Mesenchymal stem cell (in vitro differentiated cells and primary cell): Measurements from ENCODE around the gene DAG1.

Experiments
- DNase-seq: peaks from one replicate; pipeline ENCODE4 v3.0.0-alpha.2; 2013
- H2AFZ ChIP-seq: one replicate; pipeline ENCODE4 v1.6.1; 2013; ENCODE audit warnings: low read depth, mild to moderate bottlenecking, control low read depth, inconsistent platforms, low read length, moderate library complexity
- H2AK5ac ChIP-seq: 2 replicates; pipeline ENCODE4 v1.6.1; 2013; ENCODE audit warnings: low read length, moderate library complexity, mild to moderate bottlenecking, inconsistent platforms; ENCODE audit not compliant: severe bottlenecking
- H2BK120ac ChIP-seq: one replicate; pipeline ENCODE4 v1.6.1; 2013; ENCODE audit warnings: low read depth, mild to moderate bottlenecking, inconsistent platforms, low read length, moderate library complexity
- H2BK12ac ChIP-seq, 2 experiments: one replicate each; pipeline ENCODE4 v1.6.1; 2013; ENCODE audit warnings: inconsistent platforms in 2 of 2, low read length in 2 of 2, mild to moderate bottlenecking in 2 of 2, moderate library complexity in 2 of 2, control low read depth in 1 of 2
- H2BK15ac ChIP-seq: one replicate; pipeline ENCODE4 v1.6.1; 2013; ENCODE audit warnings: mild to moderate bottlenecking, low read depth, inconsistent platforms; ENCODE audit not compliant: poor library complexity, severe bottlenecking
- H2BK5ac ChIP-seq: 2 replicates; pipeline ENCODE4 v1.6.1; 2013; ENCODE audit warnings: low read depth, mild to moderate bottlenecking, low read length, control low read depth, inconsistent platforms; ENCODE audit not compliant: poor library complexity, severe bottlenecking
- H3K14ac ChIP-seq, 2 experiments: one replicate each; pipeline ENCODE4 v1.6.1; 2013; ENCODE audit warnings: inconsistent platforms in 2 of 2, low read length in 2 of 2, control low read depth in 1 of 2, mild to moderate bottlenecking in 1 of 2, moderate library complexity in 1 of 2
- H3K18ac ChIP-seq, 2 experiments: one replicate each; pipeline ENCODE4 v1.6.1; 2013; ENCODE audit warnings: inconsistent platforms in 2 of 2, low read length in 2 of 2, control low read depth in 1 of 2, low read depth in 1 of 2, mild to moderate bottlenecking in 1 of 2
- H3K23ac ChIP-seq, 2 experiments: one replicate each; pipeline ENCODE4 v1.6.1; 2013; ENCODE audit warnings: inconsistent platforms in 2 of 2, low read length in 2 of 2, mild to moderate bottlenecking in 2 of 2, moderate library complexity in 2 of 2, control low read depth in 1 of 2
- H3K27ac ChIP-seq: 2 replicates; pipeline ENCODE4 v1.5.1; 2013; ENCODE audit warnings: mild to moderate bottlenecking, moderate library complexity, low read length, control low read depth, inconsistent platforms; ENCODE audit not compliant: poor library complexity, severe bottlenecking
- H3K27me3 ChIP-seq, 2 experiments: 2 replicates each; pipeline versions ENCODE4 v1.6.1 to v1.7.0; 2013; ENCODE audit warnings: low read length in 2 of 2, mild to moderate bottlenecking in 2 of 2, moderate library complexity in 2 of 2, control low read depth in 1 of 2, inconsistent platforms in 1 of 2; ENCODE audit not compliant: control insufficient read depth in 1 of 2, insufficient read depth in 1 of 2
- H3K36me3 ChIP-seq, 2 experiments: 2 replicates each; pipeline versions ENCODE4 v1.6.1 to v1.7.0; 2013; ENCODE audit warnings: low read length in 2 of 2, control low read depth in 1 of 2, inconsistent platforms in 1 of 2, low read depth in 1 of 2, mild to moderate bottlenecking in 1 of 2; ENCODE audit not compliant: insufficient read depth in 2 of 2, control insufficient read depth in 1 of 2
- H3K4ac ChIP-seq, 2 experiments: one replicate each; pipeline ENCODE4 v1.6.1; 2013; ENCODE audit warnings: inconsistent platforms in 2 of 2, low read length in 2 of 2, mild to moderate bottlenecking in 2 of 2, moderate library complexity in 2 of 2, control low read depth in 1 of 2, low read depth in 1 of 2
- H3K4me1 ChIP-seq: 2 replicates; pipeline ENCODE4 v1.6.1; 2013; ENCODE audit warnings: low read depth, low read length, control low read depth; ENCODE audit not compliant: control insufficient read depth, insufficient read depth
- H3K4me2 ChIP-seq: 2 replicates; pipeline ENCODE4 v1.6.1; 2013; ENCODE audit warnings: low read length, mild to moderate bottlenecking, inconsistent platforms; ENCODE audit not compliant: poor library complexity, severe bottlenecking
- H3K4me3 ChIP-seq, 2 experiments: 2 replicates each; pipeline versions ENCODE4 v1.5.1 to v1.7.0; 2013; ENCODE audit warnings: low read length in 2 of 2, mild to moderate bottlenecking in 2 of 2, control low read depth in 1 of 2, low read depth in 1 of 2; ENCODE audit not compliant: insufficient read depth in 1 of 2
- H3K79me1 ChIP-seq: replicated peaks from 2 replicates; pipeline ENCODE4 v1.6.1; 2013; ENCODE audit warnings: mild to moderate bottlenecking, control low read depth, low read length, inconsistent platforms; ENCODE audit not compliant: poor library complexity, severe bottlenecking
- H3K9ac ChIP-seq: 2 replicates; pipeline ENCODE4 v1.7.0; 2013; ENCODE audit warnings: mild to moderate bottlenecking, low read length, moderate library complexity
- H3K9me3 ChIP-seq: 2 replicates; pipeline ENCODE4 v1.7.0; 2013; ENCODE audit warnings: mild to moderate bottlenecking, low read length; ENCODE audit not compliant: control insufficient read depth
- H4K8ac ChIP-seq: one replicate; pipeline ENCODE4 v1.6.1; 2013; ENCODE audit warnings: inconsistent platforms, mild to moderate bottlenecking, low read length, moderate library complexity
- H4K91ac ChIP-seq: one replicate; pipeline ENCODE4 v1.6.1; 2013; ENCODE audit warnings: mild to moderate bottlenecking, low read length, inconsistent platforms
- WGBS: methylation state at CpG from one replicate; pipeline ENCODE4 v1.1.7; 2013; ENCODE audit warnings: mixed read lengths; 5-methylcytosine and 5-hydroxymethylcytosine counted together

The DAG1 gene

GRCh38 chr3:49498648-49499047 lies 28.6 kb downstream of the DAG1 start:
- 94% methylated on average over 3 of the region's 3 CpGs for WGBS
- Histone ChIP-seq H3K23ac (no peak overlapping the region), H2AFZ (no peak overlapping the region), H3K79me1 (peaks cover 27% of the 10 kb centered on the region), H4K8ac (no peak overlapping the region), H2BK15ac (no peak overlapping the region), H3K4me2 (no peak overlapping the region), H3K9me3 (no peaks in the 10 kb centered on the region), H2BK5ac (no peak overlapping the region), H3K27me3 (no peaks in the 10 kb centered on the region), H4K91ac (no peak overlapping the region), H3K4me3 (no peak overlapping the region), H3K14ac (no peak overlapping the region), H3K9ac (no peak overlapping the region), H2BK120ac (no peak overlapping the region), H3K18ac (no peak overlapping the region), H3K4me1 (peaks cover 17% of the 10 kb centered on the region), H2BK12ac (no peak overlapping the region), H3K4ac (no peak overlapping the region), H3K27ac (no peak overlapping the region), H2AK5ac (no peak overlapping the region), H3K36me3 (peaks cover 0 to under 1% of the 10 kb centered on the region in 2 experiments)
- DNase-seq = no peak

GRCh38 chr3:49500205-49500731 lies 30.2 kb downstream of the DAG1 start:
- Histone ChIP-seq H4K8ac (peak overlapping the region; percentile 89), H2AK5ac (peak overlapping the region; percentile 86), H3K9ac (peak overlapping the region; percentile 77), H3K36me3 (peaks cover 0 to 2% of the 10 kb centered on the region in 2 experiments), H2BK5ac (no peak overlapping the region), H2BK120ac (no peak overlapping the region), H3K27ac (peak overlapping the region; percentile 31), H4K91ac (peak overlapping the region; percentile 86), H3K18ac (peak overlapping the region; percentile 67 to 75), H3K23ac (no peak overlapping the region), H3K79me1 (peaks cover 25% of the 10 kb centered on the region), H3K27me3 (no peaks in the 10 kb centered on the region), H2BK12ac (no peak overlapping the region), H2AFZ (no peak overlapping the region), H3K4me1 (peaks cover 21% of the 10 kb centered on the region), H3K4me3 (peak overlapping the region in 1 of 2 experiments; percentile 9), H3K4ac (peak overlapping the region in 1 of 2 experiments; percentile 64), H3K4me2 (no peak overlapping the region), H3K14ac (peak overlapping the region in 1 of 2 experiments; percentile 48), H3K9me3 (no peaks in the 10 kb centered on the region), H2BK15ac (peak overlapping the region; percentile 69)
- DNase-seq = no peak
- 99% methylated on average over 6 of the region's 6 CpGs for WGBS

- no peak overlapping the region for H2BK120ac ChIP-seq
- peak overlapping the region in 1 of 2 experiments; percentile 9 for H3K4me3 ChIP-seq
- peak overlapping the region; percentile 31 for H3K27ac ChIP-seq
- H3K79me1 ChIP-seq = peaks cover 23% of the 10 kb centered on the region
- H4K8ac ChIP-seq = no peak overlapping the region
- H3K4me1 ChIP-seq = peaks cover 21% of the 10 kb centered on the region
- no peak overlapping the region for H3K4ac ChIP-seq
- no peak overlapping the region for H3K14ac ChIP-seq
- no peak overlapping the region for H4K91ac ChIP-seq
- no peak overlapping the region for H2AFZ ChIP-seq
- peak overlapping the region; percentile 1 for H3K4me2 ChIP-seq
- H3K9ac ChIP-seq = peak overlapping the region; percentile 77
- H2BK12ac ChIP-seq = no peak overlapping the region
- no peaks in the 10 kb centered on the region for H3K9me3 ChIP-seq
- 71% methylated on average over 9 of the region's 9 CpGs for WGBS
- H2BK5ac ChIP-seq = no peak overlapping the region
- peak overlapping the region; percentile 69 for H2BK15ac ChIP-seq
- H3K18ac ChIP-seq = peak overlapping the region in 1 of 2 experiments; percentile 8
- peak; percentile 96 for DNase-seq
- H2AK5ac ChIP-seq = peak overlapping the region; percentile 86
- H3K23ac ChIP-seq = no peak overlapping the region
- no peaks in the 10 kb centered on the region for H3K27me3 ChIP-seq
- H3K36me3 ChIP-seq = peaks cover 0 to 2% of the 10 kb centered on the region in 2 experiments
These were observed 30.9 kb downstream of the DAG1 start for GRCh38 chr3:49500732-49501609.

DNA sequence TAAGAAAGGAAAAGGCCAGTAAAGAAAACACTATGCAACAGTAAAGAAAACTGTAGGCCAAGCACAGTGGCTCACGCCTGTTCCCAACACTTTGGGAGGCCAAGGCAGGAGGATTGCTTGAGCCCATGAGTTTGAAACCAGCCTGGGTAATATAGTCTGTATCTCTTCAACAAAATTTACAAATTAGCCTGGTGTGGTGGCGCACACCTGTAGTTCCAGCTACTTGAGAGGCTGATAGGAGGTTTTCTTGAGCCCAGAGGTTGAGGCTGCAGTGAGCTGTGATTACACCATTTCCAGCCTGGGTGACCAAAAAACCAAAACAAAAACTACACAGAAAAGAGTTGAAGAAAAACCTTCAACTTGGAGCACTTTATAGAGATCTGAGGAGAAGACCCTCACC lies 31.8 kb downstream of the DAG1 start:
- H2BK120ac ChIP-seq = no peak overlapping the region
- H2BK5ac ChIP-seq = no peak overlapping the region
- H3K4ac ChIP-seq = no peak overlapping the region

More for the DNA sequence above, 31.8 kb downstream of the DAG1 start:
- no peak overlapping the region for H3K4me2 ChIP-seq
- H3K23ac ChIP-seq = no peak overlapping the region
- no peak overlapping the region for H2AFZ ChIP-seq
- no peak overlapping the region for H3K18ac ChIP-seq
- no peaks in the 10 kb centered on the region for H3K9me3 ChIP-seq
- 100% methylated on average over 1 of the region's 2 CpGs for WGBS
- peaks cover 0 to 2% of the 10 kb centered on the region in 2 experiments for H3K36me3 ChIP-seq
- H3K79me1 ChIP-seq = peaks cover 23% of the 10 kb centered on the region
- no peak overlapping the region for H4K8ac ChIP-seq
- peaks cover 20% of the 10 kb centered on the region for H3K4me1 ChIP-seq
- no peak overlapping the region for H3K14ac ChIP-seq
- no peaks in the 10 kb centered on the region for H3K27me3 ChIP-seq
- no peak for DNase-seq
- H2BK15ac ChIP-seq = no peak overlapping the region
- peak overlapping the region; percentile 77 for H3K9ac ChIP-seq
- no peak overlapping the region for H2BK12ac ChIP-seq
- H4K91ac ChIP-seq = no peak overlapping the region
- no peak overlapping the region for H3K27ac ChIP-seq
- H2AK5ac ChIP-seq = no peak overlapping the region
- no peak overlapping the region for H3K4me3 ChIP-seq
